Immature natural killer cell (primary cell): ENCODE measurements around the gene RTBDN. TPM values are rescaled to one million over a fixed set of nuclear protein-coding genes. Genes with fewer than 3 reads are reported as not detected.
A peak's percentile ranks its signal among the peaks of the same experiment; 100 is the strongest.

Experiments
- DNase-seq, 3 donors: peaks; one replicate each; pipeline ENCODE4 v3.0.0; 2022; ENCODE audit warnings: mixed read lengths in 1 of 3
- H3K27ac Mint-ChIP-seq, 6 donors: one replicate each; pipeline ENCODE4 v1.8.0; 2020; ENCODE audit warnings: mixed read lengths in 6 of 6, mild to moderate bottlenecking in 5 of 6, inconsistent platforms in 4 of 6, moderate library complexity in 3 of 6
- H3K27me3 Mint-ChIP-seq, 3 donors: one replicate each; pipeline ENCODE4 v1.8.0; 2020 to 2021; ENCODE audit warnings: low read depth in 3 of 3, mild to moderate bottlenecking in 3 of 3, mixed read lengths in 3 of 3, moderate library complexity in 3 of 3, inconsistent platforms in 1 of 3
- H3K36me3 Mint-ChIP-seq, 3 donors: one replicate each; pipeline ENCODE4 v1.8.0; 2020; ENCODE audit warnings: mixed read lengths in 3 of 3, inconsistent platforms in 2 of 3, mild to moderate bottlenecking in 2 of 3
- H3K4me1 Mint-ChIP-seq, 2 donors: one replicate each; pipeline ENCODE4 v1.8.0; 2020; ENCODE audit warnings: inconsistent platforms in 2 of 2, mild to moderate bottlenecking in 2 of 2, mixed read lengths in 2 of 2, moderate library complexity in 1 of 2
- H3K4me3 Mint-ChIP-seq, 5 donors: one replicate each; pipeline ENCODE4 v1.8.0; 2020; ENCODE audit warnings: mild to moderate bottlenecking in 5 of 5, mixed read lengths in 5 of 5, inconsistent platforms in 3 of 5, moderate library complexity in 3 of 5
- H3K9me3 Mint-ChIP-seq, 6 donors: one replicate each; pipeline ENCODE4 v1.8.0; 2020; ENCODE audit warnings: mild to moderate bottlenecking in 6 of 6, mixed read lengths in 6 of 6, inconsistent platforms in 4 of 6, moderate library complexity in 3 of 6
- polyA plus RNA-seq, 3 donors: library from polyadenylated mRNA; unstranded; fragments of 300-500 nt; fragmentation: Illumina TruSeq; gene quantifications; one replicate each; pipeline ENCODE4 v1.2.3, GENCODE V29; 2021

Gene RTBDN
- polyA plus RNA-seq, 3 donors from 2014 or later: not detected

GRCh38 chr19:12783849-12784393 is 50.5 kb downstream of the RTBDN start:
- Mint-ChIP-seq H3K4me1 (peaks cover 25% of the 10 kb centered on the region in 2 donors), H3K27ac (peak overlapping the region in 4 of 6 donors; percentile 83 to 92 (median 90)), H3K27me3 (peaks cover 7 to 20% (median 11%) of the 10 kb centered on the region in 3 donors), H3K4me3 (peak overlapping the region; percentile 53 to 72 (median 58)), H3K36me3 (no peaks in the 10 kb centered on the region), H3K9me3 (no peaks in the 10 kb centered on the region)
- no peak for DNase-seq

- Mint-ChIP-seq H3K9me3 (no peaks in the 10 kb centered on the region), H3K36me3 (no peaks in the 10 kb centered on the region), H3K4me3 (peak overlapping the region; percentile 53 to 72 (median 58)), H3K4me1 (peaks cover 24 to 27% of the 10 kb centered on the region in 2 donors), H3K27ac (peak overlapping the region in 4 of 6 donors; percentile 83 to 92 (median 90)), H3K27me3 (peaks cover 7 to 17% (median 11%) of the 10 kb centered on the region in 3 donors)
- no peak for DNase-seq
These were observed 51.0 kb downstream of the RTBDN start for GRCh38 chr19:12783291-12783848.

- H3K4me1 Mint-ChIP-seq: peaks cover 28 to 30% of the 10 kb centered on the region in 2 donors
These were observed 51.7 kb downstream of the RTBDN start for GRCh38 chr19:12782424-12783290.

GRCh38 chr19:12782174-12782423 is 52.3 kb downstream of the RTBDN start:
- peaks cover 33 to 35% of the 10 kb centered on the region in 2 donors for H3K4me1 Mint-ChIP-seq
- DNase-seq: no peak
- H3K27ac Mint-ChIP-seq: peak overlapping the region in 5 of 6 donors; percentile 93 to 98 (median 95)
- no peaks in the 10 kb centered on the region for H3K9me3 Mint-ChIP-seq
- H3K36me3 Mint-ChIP-seq: no peaks in the 10 kb centered on the region
- peak overlapping the region; percentile 81 to 95 (median 90) for H3K4me3 Mint-ChIP-seq
- peaks cover 7 to 21% (median 17%) of the 10 kb centered on the region in 3 donors for H3K27me3 Mint-ChIP-seq

More at GRCh38 chr19:12782424-12783290, 51.7 kb downstream of the RTBDN start:
- peak; percentile 95 to 97 (median 96) for DNase-seq
- peak overlapping the region in 5 of 6 donors; percentile 93 to 98 (median 95) for H3K27ac Mint-ChIP-seq
- H3K4me3 Mint-ChIP-seq: peak overlapping the region; percentile 81 to 95 (median 90)
- peaks cover 7 to 16% (median 14%) of the 10 kb centered on the region in 3 donors for H3K27me3 Mint-ChIP-seq
- no peaks in the 10 kb centered on the region for H3K9me3 Mint-ChIP-seq
- no peaks in the 10 kb centered on the region for H3K36me3 Mint-ChIP-seq

- Mint-ChIP-seq H3K4me1 (peaks cover 32 to 33% of the 10 kb centered on the region in 2 donors), H3K9me3 (no peaks in the 10 kb centered on the region), H3K4me3 (peak overlapping the region; percentile 38 to 66 (median 60)), H3K27ac (peak overlapping the region in 5 of 6 donors; percentile 54 to 96 (median 87)), H3K27me3 (peaks cover 9 to 25% (median 17%) of the 10 kb centered on the region in 3 donors), H3K36me3 (no peaks in the 10 kb centered on the region)
- DNase-seq: no peak
These were observed 55.0 kb downstream of the RTBDN start for GRCh38 chr19:12779162-12779993.

GRCh38 chr19:12778905-12779161 is 55.5 kb downstream of the RTBDN start:
- H3K4me3 Mint-ChIP-seq: peak overlapping the region; percentile 77 to 88 (median 86)
- H3K9me3 Mint-ChIP-seq: no peaks in the 10 kb centered on the region
- peaks cover 9 to 25% (median 17%) of the 10 kb centered on the region in 3 donors for H3K27me3 Mint-ChIP-seq
- peak overlapping the region; percentile 87 to 96 (median 91) for H3K27ac Mint-ChIP-seq
- H3K4me1 Mint-ChIP-seq: peaks cover 32 to 33% of the 10 kb centered on the region in 2 donors
- H3K36me3 Mint-ChIP-seq: no peaks in the 10 kb centered on the region
- no peak for DNase-seq

- Mint-ChIP-seq H3K27ac (peak overlapping the region; percentile 86 to 96 (median 91)), H3K36me3 (no peaks in the 10 kb centered on the region), H3K9me3 (no peaks in the 10 kb centered on the region), H3K4me1 (peaks cover 29 to 33% of the 10 kb centered on the region in 2 donors), H3K27me3 (peaks cover 7 to 21% (median 17%) of the 10 kb centered on the region in 3 donors), H3K4me3 (peak overlapping the region; percentile 77 to 88 (median 86))
- peak; percentile 32 to 45 (median 39) for DNase-seq
These were observed 56.1 kb downstream of the RTBDN start for GRCh38 chr19:12778017-12778904.

GRCh38 chr19:12777217-12778016 is 57.0 kb downstream of the RTBDN start:
- DNase-seq: peak; percentile 79 to 83 (median 81)
- Mint-ChIP-seq H3K4me1 (peaks cover 28 to 33% of the 10 kb centered on the region in 2 donors), H3K27ac (peak overlapping the region; percentile 86 to 96 (median 91)), H3K27me3 (peaks cover 6 to 20% (median 17%) of the 10 kb centered on the region in 3 donors), H3K9me3 (no peaks in the 10 kb centered on the region), H3K36me3 (no peaks in the 10 kb centered on the region), H3K4me3 (peak overlapping the region; percentile 77 to 88 (median 86))

Other genes starting within 250 kb of the RTBDN start
- 1 to 10 TPM; 3.1 to 8.2 (median 3.5) TPM for gene ZNF490, start 223.8 kb downstream of the RTBDN start, polyA plus RNA-seq
- 10 to 100 TPM; 10.9 to 21.3 (median 12.9) TPM for gene ZNF791, start 223.7 kb downstream of the RTBDN start, polyA plus RNA-seq
- 10 to 100 TPM; 25.3 to 44.4 (median 27.2) TPM for gene MAN2B1, start 167.8 kb downstream of the RTBDN start, polyA plus RNA-seq
- gene WDR83, start 167.8 kb downstream of the RTBDN start, polyA plus RNA-seq: 10 to 100 TPM; 19.9 to 30.1 (median 23.2) TPM
- 10 to 100 TPM; 70.8 to 76.0 (median 74.4) TPM for gene DHPS, start 152.7 kb downstream of the RTBDN start, polyA plus RNA-seq
- not detected for gene GNG14, start 146.6 kb downstream of the RTBDN start, polyA plus RNA-seq
- 1 to 10 TPM; 6.4 to 8.2 (median 8.0) TPM for gene FBXW9, start 137.9 kb downstream of the RTBDN start, polyA plus RNA-seq
- 1 to 10 TPM in 1 of 3 donors, under 1 TPM in 2; 0.46 to 4.0 (median 0.98) TPM for gene TNPO2, start 110.6 kb downstream of the RTBDN start, polyA plus RNA-seq
- 100 to 1,000 TPM; 183 to 301 (median 283) TPM for gene TRIR, start 99.9 kb downstream of the RTBDN start, polyA plus RNA-seq
- 100 to 1,000 TPM in 2 of 3 donors, 10 to 100 TPM in 1; 93.5 to 182 (median 124) TPM for gene GET3, start 97.1 kb downstream of the RTBDN start, polyA plus RNA-seq
- gene BEST2, start 82.8 kb downstream of the RTBDN start, polyA plus RNA-seq: not detected
- gene HOOK2, start 59.0 kb downstream of the RTBDN start, polyA plus RNA-seq: 1 to 10 TPM in 2 of 3 donors, not detected in 1; 2.1 to 2.5 TPM
- 100 to 1,000 TPM; 620 to 796 (median 697) TPM for gene JUNB, start 43.1 kb downstream of the RTBDN start, polyA plus RNA-seq
- gene PRDX2, start 32.8 kb downstream of the RTBDN start, polyA plus RNA-seq: 100 to 1,000 TPM; 157 to 165 (median 159) TPM
- gene THSD8, start 32.5 kb downstream of the RTBDN start, polyA plus RNA-seq: 10 to 100 TPM in 1 of 3 donors, 1 to 10 TPM in 2; 3.0 to 11.0 (median 4.5) TPM
- gene RNASEH2A, start 28.0 kb downstream of the RTBDN start, polyA plus RNA-seq: 10 to 100 TPM; 27.7 to 45.4 (median 37.5) TPM
- under 1 TPM in 2 of 3 donors, not detected in 1; 0.28 TPM for gene MAST1, start 3.9 kb upstream of the RTBDN start, polyA plus RNA-seq
- 100 to 1,000 TPM in 1 of 3 donors, 10 to 100 TPM in 2; 72.6 to 108 (median 83.5) TPM for gene DNASE2, start 46.9 kb upstream of the RTBDN start, polyA plus RNA-seq
- gene KLF1, start 52.6 kb upstream of the RTBDN start, polyA plus RNA-seq: 1 to 10 TPM in 1 of 3 donors, under 1 TPM in 2; 0.15 to 1.8 (median 0.20) TPM
- gene GCDH, start 56.6 kb upstream of the RTBDN start, polyA plus RNA-seq: 10 to 100 TPM; 17.0 to 21.6 (median 18.4) TPM
- under 1 TPM in 1 of 3 donors, not detected in 2; 0.20 TPM for gene SYCE2, start 84.7 kb upstream of the RTBDN start, polyA plus RNA-seq
- 10 to 100 TPM; 57.2 to 82.0 (median 71.1) TPM for gene FARSA, start 99.1 kb upstream of the RTBDN start, polyA plus RNA-seq
- gene CALR, start 104.0 kb upstream of the RTBDN start, polyA plus RNA-seq: 100 to 1,000 TPM; 125 to 301 (median 238) TPM
- 100 to 1,000 TPM in 1 of 3 donors, 10 to 100 TPM in 2; 68.9 to 121 (median 69.4) TPM for gene RAD23A, start 111.3 kb upstream of the RTBDN start, polyA plus RNA-seq
- gene GADD45GIP1, start 122.6 kb upstream of the RTBDN start, polyA plus RNA-seq: 10 to 100 TPM; 37.4 to 69.1 (median 56.8) TPM
- gene DAND5, start 135.0 kb upstream of the RTBDN start, polyA plus RNA-seq: not detected
- gene NFIX, start 160.9 kb upstream of the RTBDN start, polyA plus RNA-seq: under 1 TPM in 1 of 3 donors, not detected in 2; 0.49 TPM